ENCODE results near the gene KMT2C. TPM values are rescaled to one million over a fixed set of nuclear protein-coding genes. Genes with fewer than 3 reads are reported as not detected.

The KMT2C gene
- polyA plus RNA-seq, 1 donor from 2014 or later = 29.8 TPM

DNA sequence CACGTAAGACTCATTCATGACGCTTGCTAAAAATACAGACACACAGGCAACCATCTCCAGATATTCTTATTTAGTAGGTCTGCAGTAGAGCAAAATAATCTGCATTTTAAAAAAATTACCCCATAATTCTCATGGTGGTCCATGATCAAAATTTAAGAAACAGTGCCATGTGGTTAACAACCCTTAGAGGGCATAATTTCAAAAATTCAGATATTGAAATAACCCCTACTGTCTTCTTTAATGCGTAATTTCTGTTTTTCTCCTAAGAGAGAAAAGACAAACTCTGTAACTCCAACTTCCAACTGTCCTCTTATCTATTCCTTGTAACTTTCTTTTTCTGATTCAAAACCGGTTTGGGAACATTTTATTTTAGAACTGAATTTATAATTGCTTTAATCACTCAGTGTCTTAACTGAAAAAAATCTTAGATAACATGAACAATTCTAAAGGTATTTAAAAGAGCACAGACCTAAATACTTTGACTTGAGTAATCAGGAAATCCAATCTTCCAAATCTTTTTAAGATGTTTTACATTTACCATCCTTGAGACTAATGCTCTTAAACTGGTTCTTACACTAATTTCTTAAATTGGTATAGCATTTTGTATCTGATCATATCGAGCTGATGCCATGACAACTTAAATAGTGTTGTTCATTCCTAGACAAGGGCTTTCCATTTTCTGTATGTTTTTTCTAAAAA, 262.3 kb downstream of the KMT2C start:
- H3K79me2 ChIP-seq (replicated peaks; ENCODE audit: insufficient read depth, low read length) = no peaks in the 10 kb centered on the region
- no peak overlapping the region for H3K4me3 ChIP-seq (ENCODE audit: low read length)
- H3K27me3 ChIP-seq (ENCODE audit: insufficient read depth, low read depth, low read length) = no peaks in the 10 kb centered on the region
- no peaks in the 10 kb centered on the region for H3K9me3 ChIP-seq (ENCODE audit: low read length)
- H2AFZ ChIP-seq (ENCODE audit: low read depth, low read length) = no peak overlapping the region
- H3K9ac ChIP-seq (ENCODE audit: low read length) = no peak overlapping the region
- no peaks in the 10 kb centered on the region for H3F3A ChIP-seq (ENCODE audit: insufficient read depth, low read length, poor library complexity, severe bottlenecking)
- TF ChIP-seq EZH2 (IDR thresholded peaks at IDR 0.05; ENCODE audit: borderline replicate concordance, insufficient read depth, low read length, poor library complexity, severe bottlenecking) = no peak
- TF ChIP-seq EP300 (conservative IDR thresholded peaks at IDR 0.05; ENCODE audit: poor library complexity, severe bottlenecking) = no peak
- no peak for TF ChIP-seq TAF1 (IDR thresholded peaks at IDR 0.05; ENCODE audit: low read depth)
- TF ChIP-seq POLR2AphosphoS5 (IDR thresholded peaks at IDR 0.05) = no peak
- TF ChIP-seq, protein P1, sequence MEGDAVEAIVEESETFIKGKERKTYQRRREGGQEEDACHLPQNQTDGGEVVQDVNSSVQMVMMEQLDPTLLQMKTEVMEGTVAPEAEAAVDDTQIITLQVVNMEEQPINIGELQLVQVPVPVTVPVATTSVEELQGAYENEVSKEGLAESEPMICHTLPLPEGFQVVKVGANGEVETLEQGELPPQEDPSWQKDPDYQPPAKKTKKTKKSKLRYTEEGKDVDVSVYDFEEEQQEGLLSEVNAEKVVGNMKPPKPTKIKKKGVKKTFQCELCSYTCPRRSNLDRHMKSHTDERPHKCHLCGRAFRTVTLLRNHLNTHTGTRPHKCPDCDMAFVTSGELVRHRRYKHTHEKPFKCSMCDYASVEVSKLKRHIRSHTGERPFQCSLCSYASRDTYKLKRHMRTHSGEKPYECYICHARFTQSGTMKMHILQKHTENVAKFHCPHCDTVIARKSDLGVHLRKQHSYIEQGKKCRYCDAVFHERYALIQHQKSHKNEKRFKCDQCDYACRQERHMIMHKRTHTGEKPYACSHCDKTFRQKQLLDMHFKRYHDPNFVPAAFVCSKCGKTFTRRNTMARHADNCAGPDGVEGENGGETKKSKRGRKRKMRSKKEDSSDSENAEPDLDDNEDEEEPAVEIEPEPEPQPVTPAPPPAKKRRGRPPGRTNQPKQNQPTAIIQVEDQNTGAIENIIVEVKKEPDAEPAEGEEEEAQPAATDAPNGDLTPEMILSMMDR (IDR thresholded peaks at IDR 0.05; ENCODE audit: poor library complexity, severe bottlenecking) = no peak
- TF ChIP-seq SMC3 (conservative IDR thresholded peaks at IDR 0.05; ENCODE audit: poor library complexity) = no peak
- TF ChIP-seq, protein P2, sequence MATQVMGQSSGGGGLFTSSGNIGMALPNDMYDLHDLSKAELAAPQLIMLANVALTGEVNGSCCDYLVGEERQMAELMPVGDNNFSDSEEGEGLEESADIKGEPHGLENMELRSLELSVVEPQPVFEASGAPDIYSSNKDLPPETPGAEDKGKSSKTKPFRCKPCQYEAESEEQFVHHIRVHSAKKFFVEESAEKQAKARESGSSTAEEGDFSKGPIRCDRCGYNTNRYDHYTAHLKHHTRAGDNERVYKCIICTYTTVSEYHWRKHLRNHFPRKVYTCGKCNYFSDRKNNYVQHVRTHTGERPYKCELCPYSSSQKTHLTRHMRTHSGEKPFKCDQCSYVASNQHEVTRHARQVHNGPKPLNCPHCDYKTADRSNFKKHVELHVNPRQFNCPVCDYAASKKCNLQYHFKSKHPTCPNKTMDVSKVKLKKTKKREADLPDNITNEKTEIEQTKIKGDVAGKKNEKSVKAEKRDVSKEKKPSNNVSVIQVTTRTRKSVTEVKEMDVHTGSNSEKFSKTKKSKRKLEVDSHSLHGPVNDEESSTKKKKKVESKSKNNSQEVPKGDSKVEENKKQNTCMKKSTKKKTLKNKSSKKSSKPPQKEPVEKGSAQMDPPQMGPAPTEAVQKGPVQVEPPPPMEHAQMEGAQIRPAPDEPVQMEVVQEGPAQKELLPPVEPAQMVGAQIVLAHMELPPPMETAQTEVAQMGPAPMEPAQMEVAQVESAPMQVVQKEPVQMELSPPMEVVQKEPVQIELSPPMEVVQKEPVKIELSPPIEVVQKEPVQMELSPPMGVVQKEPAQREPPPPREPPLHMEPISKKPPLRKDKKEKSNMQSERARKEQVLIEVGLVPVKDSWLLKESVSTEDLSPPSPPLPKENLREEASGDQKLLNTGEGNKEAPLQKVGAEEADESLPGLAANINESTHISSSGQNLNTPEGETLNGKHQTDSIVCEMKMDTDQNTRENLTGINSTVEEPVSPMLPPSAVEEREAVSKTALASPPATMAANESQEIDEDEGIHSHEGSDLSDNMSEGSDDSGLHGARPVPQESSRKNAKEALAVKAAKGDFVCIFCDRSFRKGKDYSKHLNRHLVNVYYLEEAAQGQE (IDR thresholded peaks at IDR 0.05; ENCODE audit: borderline replicate concordance) = no peak
- TF ChIP-seq MXI1 (conservative IDR thresholded peaks at IDR 0.05; ENCODE audit: poor library complexity, severe bottlenecking) = no peak
- no peak for TF ChIP-seq RAD21 (conservative IDR thresholded peaks at IDR 0.05)
- no peak overlapping the region for H3K4me2 ChIP-seq (ENCODE audit: low read length)
- H3K9me2 ChIP-seq (ENCODE audit: insufficient read depth, low read length) = no peaks in the 10 kb centered on the region
- H3K36me3 ChIP-seq (ENCODE audit: insufficient read depth, low read length) = no peaks in the 10 kb centered on the region
- no peak overlapping the region for H3K27ac ChIP-seq (ENCODE audit: low read length)
- H4K20me1 ChIP-seq (ENCODE audit: insufficient read depth) = no peaks in the 10 kb centered on the region

DNA sequence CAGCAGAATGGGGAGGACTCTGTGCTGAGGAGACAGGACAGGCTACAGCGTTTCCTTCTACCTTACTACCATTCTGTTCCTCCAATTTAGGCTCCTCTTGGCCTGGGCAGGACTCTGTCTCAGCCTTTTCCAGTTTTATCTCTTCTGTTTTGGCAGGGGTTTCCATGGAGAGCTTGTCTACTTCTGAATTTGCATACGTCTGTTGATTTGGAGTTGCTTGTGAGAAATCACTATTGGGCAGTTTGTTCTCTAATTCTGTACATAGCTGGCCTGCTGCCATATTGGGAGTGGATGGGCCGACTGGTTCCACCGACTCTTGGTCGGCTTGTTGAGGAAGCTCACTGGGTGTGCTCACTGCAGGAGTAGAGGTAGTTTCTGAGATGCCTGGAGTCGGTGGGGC, 273.5 kb downstream of the KMT2C start:
- no peak overlapping the region for H3K4me2 ChIP-seq (ENCODE audit: low read length)
- no peaks in the 10 kb centered on the region for H3K27me3 ChIP-seq (ENCODE audit: insufficient read depth, low read depth, low read length)
- no peaks in the 10 kb centered on the region for H4K20me1 ChIP-seq (ENCODE audit: insufficient read depth)
- H3K79me2 ChIP-seq (replicated peaks; ENCODE audit: insufficient read depth, low read length) = no peaks in the 10 kb centered on the region
- H3K4me3 ChIP-seq (ENCODE audit: low read length) = no peak overlapping the region
- no peaks in the 10 kb centered on the region for H3K9me2 ChIP-seq (ENCODE audit: insufficient read depth, low read length)
- no peaks in the 10 kb centered on the region for H3F3A ChIP-seq (ENCODE audit: insufficient read depth, low read length, poor library complexity, severe bottlenecking)
- TF ChIP-seq, protein P1 (IDR thresholded peaks at IDR 0.05; ENCODE audit: poor library complexity, severe bottlenecking) = no peak
- TF ChIP-seq EP300 (conservative IDR thresholded peaks at IDR 0.05; ENCODE audit: poor library complexity, severe bottlenecking) = no peak
- no peak for TF ChIP-seq POLR2AphosphoS5 (IDR thresholded peaks at IDR 0.05)
- TF ChIP-seq, protein P2 (IDR thresholded peaks at IDR 0.05; ENCODE audit: borderline replicate concordance) = no peak
- TF ChIP-seq SMC3 (conservative IDR thresholded peaks at IDR 0.05; ENCODE audit: poor library complexity) = no peak
- no peak for TF ChIP-seq EZH2 (IDR thresholded peaks at IDR 0.05; ENCODE audit: borderline replicate concordance, insufficient read depth, low read length, poor library complexity, severe bottlenecking)
- TF ChIP-seq MXI1 (conservative IDR thresholded peaks at IDR 0.05; ENCODE audit: poor library complexity, severe bottlenecking) = no peak
- TF ChIP-seq RAD21 (conservative IDR thresholded peaks at IDR 0.05) = no peak
- TF ChIP-seq TAF1 (IDR thresholded peaks at IDR 0.05; ENCODE audit: low read depth) = no peak
- no peak overlapping the region for H2AFZ ChIP-seq (ENCODE audit: low read depth, low read length)
- peaks cover 3% of the 10 kb centered on the region for H3K36me3 ChIP-seq (ENCODE audit: insufficient read depth, low read length)
- H3K9me3 ChIP-seq (ENCODE audit: low read length) = no peaks in the 10 kb centered on the region
- H3K9ac ChIP-seq (ENCODE audit: low read length) = no peak overlapping the region
- no peak overlapping the region for H3K27ac ChIP-seq (ENCODE audit: low read length)
